SK-N-SH treated with all-trans-retinoic acid at 6 μM for 48 hours (cell line): ENCODE results near the gene DNLZ.

Experiments
- ATAC-seq: fragments of 200-7000 bp; cut with Tn5 transposase; 3 replicates; pipeline ENCODE4 v1.9.1; 2020; ENCODE audit warnings: mild to moderate bottlenecking, moderate library complexity
- ARNTL ChIP-seq: fragments of 450-650 bp; formaldehyde crosslinking; IDR thresholded peaks from 2 replicates; pipeline ENCODE4 v1.5.0; 2020; ENCODE audit warnings: low read depth, mild to moderate bottlenecking, moderate library complexity, borderline replicate concordance
- BACH2 ChIP-seq: fragments of 250-450 bp; sonication (Bioruptor Pico); IDR thresholded peaks from 2 replicates; pipeline ENCODE4 v1.9.0; 2021; ENCODE audit warnings: mild to moderate bottlenecking, borderline replicate concordance
- CREB5 ChIP-seq: fragments of 250-450 bp; sonication (Bioruptor Pico); IDR thresholded peaks from 2 replicates; pipeline ENCODE4 v1.5.1; 2020; ENCODE audit warnings: low read depth, mild to moderate bottlenecking, moderate library complexity
- CSDC2 ChIP-seq: fragments of 250-450 bp; sonication (Bioruptor Pico); IDR thresholded peaks from 2 replicates; pipeline ENCODE4 v1.5.0; 2020; ENCODE audit warnings: mild to moderate bottlenecking, moderate library complexity
- ESRRG ChIP-seq: fragments of 250-450 bp; sonication (Bioruptor Pico); IDR thresholded peaks from 2 replicates; pipeline ENCODE4 v1.6.1; 2021; ENCODE audit warnings: mild to moderate bottlenecking
- GLIS3 ChIP-seq: fragments of 250-450 bp; sonication (Bioruptor Pico); IDR thresholded peaks from 2 replicates; pipeline ENCODE4 v1.5.0; 2020; ENCODE audit warnings: mild to moderate bottlenecking, moderate library complexity
- ISL1 ChIP-seq: fragments of 250-450 bp; sonication (Bioruptor Pico); IDR thresholded peaks from 2 replicates; pipeline ENCODE4 v2.1.2; 2022; ENCODE audit warnings: mild to moderate bottlenecking, moderate library complexity
- OSR1 ChIP-seq: fragments of 250-450 bp; sonication (Bioruptor Pico); IDR thresholded peaks from 2 replicates; pipeline ENCODE4 v1.8.0; 2022; ENCODE audit warnings: moderate library complexity, mild to moderate bottlenecking, inconsistent platforms
- PATZ1 ChIP-seq: fragments of 250-450 bp; sonication (Bioruptor Pico); IDR thresholded peaks from 2 replicates; pipeline ENCODE4 v1.8.0; 2020; ENCODE audit warnings: mild to moderate bottlenecking, moderate library complexity, borderline replicate concordance
- POU6F1 ChIP-seq: fragments of 250-450 bp; sonication (Bioruptor Pico); IDR thresholded peaks from 2 replicates; pipeline ENCODE4 v1.8.0; 2021; ENCODE audit warnings: low read depth, mild to moderate bottlenecking, moderate library complexity, borderline replicate concordance
- RARB ChIP-seq: fragments of 250-450 bp; sonication (Bioruptor Pico); IDR thresholded peaks from 2 replicates; pipeline ENCODE4 v1.8.0; 2021; ENCODE audit warnings: mild to moderate bottlenecking, moderate library complexity
- SNAI2 ChIP-seq: fragments of 250-450 bp; sonication (Bioruptor Pico); IDR thresholded peaks from 2 replicates; pipeline ENCODE4 v1.5.0; 2020; ENCODE audit warnings: mild to moderate bottlenecking, moderate library complexity
- TCF4 ChIP-seq: fragments of 250-450 bp; sonication (Bioruptor Pico); IDR thresholded peaks from 2 replicates; pipeline ENCODE4 v1.8.0; 2021; ENCODE audit warnings: mild to moderate bottlenecking, moderate library complexity, borderline replicate concordance
- TOX ChIP-seq: fragments of 250-450 bp; sonication (Bioruptor Pico); IDR thresholded peaks from 2 replicates; pipeline ENCODE4 v1.8.0; 2021; ENCODE audit warnings: mild to moderate bottlenecking, moderate library complexity, borderline replicate concordance
- ZC3H10 ChIP-seq: fragments of 250-450 bp; sonication (Bioruptor Pico); IDR thresholded peaks from 2 replicates; pipeline ENCODE4 v1.5.1; 2021; ENCODE audit warnings: mild to moderate bottlenecking, moderate library complexity
- ZFP3 ChIP-seq: fragments of 250-450 bp; sonication (Bioruptor Pico); IDR thresholded peaks from 2 replicates; pipeline ENCODE4 v1.5.0; 2020; ENCODE audit warnings: mild to moderate bottlenecking, moderate library complexity
- ZFP30 ChIP-seq: fragments of 450-650 bp; formaldehyde crosslinking; IDR thresholded peaks from 2 replicates; pipeline ENCODE4 v1.5.0; 2022; ENCODE audit warnings: mild to moderate bottlenecking, moderate library complexity
- ZNF565 ChIP-seq: fragments of 450-650 bp; formaldehyde crosslinking; conservative IDR thresholded peaks from 2 replicates; pipeline ENCODE4 v1.5.0; 2020; ENCODE audit warnings: low read depth, mild to moderate bottlenecking, moderate library complexity
- ZNF8 ChIP-seq: fragments of 450-650 bp; formaldehyde crosslinking; IDR thresholded peaks from 2 replicates; pipeline ENCODE4 v1.5.0; 2020; ENCODE audit warnings: mild to moderate bottlenecking, moderate library complexity
- TF ChIP-seq, protein P1 (sequence below): fragments of 250-450 bp; sonication (Bioruptor Pico); IDR thresholded peaks from 2 replicates; pipeline ENCODE4 v1.5.0; 2020; ENCODE audit warnings: mild to moderate bottlenecking, moderate library complexity

The DNLZ gene

GRCh38 chr9:136393531-136393930 lies 30.0 kb upstream of the DNLZ start:
- TF ChIP-seq ZFP3 (CRISPR knock-in tag) (no peak), PATZ1 (CRISPR knock-in tag) (no peak), ZFP30 (CRISPR knock-in tag) (no peak), GLIS3 (no peak), ESRRG (CRISPR knock-in tag) (no peak), ZNF8 (CRISPR knock-in tag) (no peak), SNAI2 (no peak), CREB5 (no peak), ZC3H10 (no peak), TCF4 (no peak), POU6F1 (no peak), RARB (CRISPR knock-in tag) (no peak), TOX (CRISPR knock-in tag) (no peak), BACH2 (CRISPR knock-in tag) (no peak), ARNTL (CRISPR knock-in tag) (no peak), ZNF565 (no peak), ISL1 (no peak)
- TF ChIP-seq, protein P1, sequence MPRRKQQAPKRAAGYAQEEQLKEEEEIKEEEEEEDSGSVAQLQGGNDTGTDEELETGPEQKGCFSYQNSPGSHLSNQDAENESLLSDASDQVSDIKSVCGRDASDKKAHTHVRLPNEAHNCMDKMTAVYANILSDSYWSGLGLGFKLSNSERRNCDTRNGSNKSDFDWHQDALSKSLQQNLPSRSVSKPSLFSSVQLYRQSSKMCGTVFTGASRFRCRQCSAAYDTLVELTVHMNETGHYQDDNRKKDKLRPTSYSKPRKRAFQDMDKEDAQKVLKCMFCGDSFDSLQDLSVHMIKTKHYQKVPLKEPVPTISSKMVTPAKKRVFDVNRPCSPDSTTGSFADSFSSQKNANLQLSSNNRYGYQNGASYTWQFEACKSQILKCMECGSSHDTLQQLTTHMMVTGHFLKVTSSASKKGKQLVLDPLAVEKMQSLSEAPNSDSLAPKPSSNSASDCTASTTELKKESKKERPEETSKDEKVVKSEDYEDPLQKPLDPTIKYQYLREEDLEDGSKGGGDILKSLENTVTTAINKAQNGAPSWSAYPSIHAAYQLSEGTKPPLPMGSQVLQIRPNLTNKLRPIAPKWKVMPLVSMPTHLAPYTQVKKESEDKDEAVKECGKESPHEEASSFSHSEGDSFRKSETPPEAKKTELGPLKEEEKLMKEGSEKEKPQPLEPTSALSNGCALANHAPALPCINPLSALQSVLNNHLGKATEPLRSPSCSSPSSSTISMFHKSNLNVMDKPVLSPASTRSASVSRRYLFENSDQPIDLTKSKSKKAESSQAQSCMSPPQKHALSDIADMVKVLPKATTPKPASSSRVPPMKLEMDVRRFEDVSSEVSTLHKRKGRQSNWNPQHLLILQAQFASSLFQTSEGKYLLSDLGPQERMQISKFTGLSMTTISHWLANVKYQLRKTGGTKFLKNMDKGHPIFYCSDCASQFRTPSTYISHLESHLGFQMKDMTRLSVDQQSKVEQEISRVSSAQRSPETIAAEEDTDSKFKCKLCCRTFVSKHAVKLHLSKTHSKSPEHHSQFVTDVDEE (CRISPR knock-in tag), result no peak
- no peak; the same call in 2 of the 3 replicates for ATAC-seq

- TF ChIP-seq RARB (CRISPR knock-in tag) (no peak), OSR1 (CRISPR knock-in tag) (no peak), ARNTL (CRISPR knock-in tag) (no peak), CREB5 (no peak), ESRRG (CRISPR knock-in tag) (no peak), TOX (CRISPR knock-in tag) (no peak)
- TF ChIP-seq, all 23 proteins: peak for 0
- ATAC-seq, result no peak; the same call in none of the 3 replicates
These were observed 29.2 kb upstream of the DNLZ start for GRCh38 chr9:136392538-136393449.

DNA sequence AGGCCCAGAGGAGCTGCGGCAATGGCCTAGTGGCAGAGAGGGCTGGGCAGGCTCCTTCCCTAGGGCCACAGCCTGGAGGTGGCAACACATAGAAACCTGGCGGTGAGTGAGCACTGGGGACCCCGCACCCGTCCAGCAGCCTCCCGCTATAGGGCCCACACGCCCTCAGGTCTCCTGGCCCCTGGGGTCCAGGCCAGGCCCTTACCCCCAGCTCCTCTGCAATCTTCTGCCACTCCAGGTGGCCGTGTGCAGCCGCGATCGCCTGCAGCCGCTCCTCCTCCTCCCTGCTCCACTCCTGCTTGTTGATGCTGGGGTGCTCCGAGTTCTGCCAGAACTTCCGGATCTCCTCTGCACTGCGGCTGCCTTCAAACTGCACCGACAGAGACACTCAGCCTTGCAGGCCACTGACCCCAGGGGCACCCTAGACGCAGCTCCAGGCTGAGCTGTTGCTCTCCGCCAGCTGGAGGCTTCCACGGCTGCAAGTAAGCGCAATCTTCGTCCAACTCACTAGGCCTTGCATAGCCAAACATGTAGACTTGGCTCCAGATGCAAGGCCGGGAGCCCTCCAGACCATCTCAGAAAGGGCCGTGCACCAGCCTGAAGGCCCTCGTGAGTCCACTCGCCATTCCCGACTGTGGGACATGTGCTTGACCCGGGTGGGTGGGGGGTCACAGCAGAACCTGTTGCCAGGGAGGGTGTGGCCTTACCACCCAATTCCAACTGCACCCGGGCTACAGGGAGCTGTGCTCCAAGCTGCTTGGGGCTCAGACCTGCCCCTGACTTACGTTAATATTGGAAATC lies 28.4 kb upstream of the DNLZ start:
- no peak; the same call in 2 of the 3 replicates for ATAC-seq
- TF ChIP-seq, protein P1 (CRISPR knock-in tag), result no peak
- TF ChIP-seq ESRRG (CRISPR knock-in tag), result no peak
- no peak for TF ChIP-seq POU6F1
- no peak for TF ChIP-seq CSDC2 (CRISPR knock-in tag)
- TF ChIP-seq ARNTL (CRISPR knock-in tag), result no peak
- TF ChIP-seq ZNF565, result no peak
